ENCODE data around the gene DLEU7.

Gene DLEU7

GRCh38 chr13:50788551-50789210 is 54.8 kb downstream of the DLEU7 start:
- no peak for DNase-seq

- no peak for DNase-seq
Measured at GRCh38 chr13:50787316-50788195, 55.9 kb downstream of the DLEU7 start.

GRCh38 chr13:50783717-50784290 is 59.7 kb downstream of the DLEU7 start:
- no peak for DNase-seq

- DNase-seq, result no peak
Measured at GRCh38 chr13:50783066-50783465, 60.4 kb downstream of the DLEU7 start.

- no peak for DNase-seq
Measured at GRCh38 chr13:50780201-50781015, 63.1 kb downstream of the DLEU7 start.

- no peak for DNase-seq
Measured at GRCh38 chr13:50779443-50780200, 63.9 kb downstream of the DLEU7 start.
